B cell (primary cell): ENCODE data around the gene LZTS2. TPM values are rescaled to one million over a fixed set of nuclear protein-coding genes. Genes with fewer than 3 reads are reported as not detected.

Source experiments
- ATAC-seq: fragments of 200-7000 bp; cut with Tn5 transposase; one replicate; pipeline ENCODE4 v1.10.0; 2021; ENCODE audit warnings: low read depth, mild to moderate bottlenecking, moderate number of reproducible peaks, moderate library complexity
- CTCF ChIA-PET: fragments of 350-600 bp; sonication (Branson Sonifier 250); formaldehyde crosslinking; loops from one replicate; lab custom pipeline; 2021; ENCODE audit warnings: antibody characterized with exemption, inconsistent platforms; lab: Charles Lee
- POLR2A ChIA-PET: fragments of 350-600 bp; sonication (Branson Sonifier 250); formaldehyde crosslinking; loops from one replicate; lab custom pipeline; 2021; ENCODE audit warnings: antibody characterized with exemption; lab: Charles Lee
- DNase-seq: peaks from one replicate; pipeline ENCODE4 v3.0.0; 2013
- H2AFZ ChIP-seq: 2 replicates; pipeline ENCODE4 v1.6.1; 2012; ENCODE audit warnings: mild to moderate bottlenecking, low read depth, low read length; ENCODE audit not compliant: insufficient read depth, poor library complexity, severe bottlenecking
- H3K27ac ChIP-seq, 2 donors: 1 replicate in 1 of 2; 2 replicates in 1 of 2; pipeline ENCODE4 v1.5.1; 2012 to 2013; ENCODE audit warnings: low read length in 2 of 2, mild to moderate bottlenecking in 2 of 2, moderate library complexity in 1 of 2
- H3K27me3 ChIP-seq, 4 experiments: fragments of 200-600 bp in 1 of 4; sonication (generic) in 1 of 4; replicated peaks in 1 of 4; 1 replicate in 2 of 4; 2 replicates in 2 of 4; pipeline versions ENCODE4 v1.6.1 to v1.7.0; 2013 to 2016; ENCODE audit warnings: low read length in 3 of 4, mild to moderate bottlenecking in 2 of 4, mixed read lengths in 1 of 4, moderate library complexity in 1 of 4; ENCODE audit not compliant: insufficient read depth in 4 of 4, control insufficient read depth in 3 of 4; ENCODE audit errors: control extremely low read depth in 1 of 4
- H3K36me3 ChIP-seq, 2 experiments: replicated peaks in 1 of 2; 1 replicate in 1 of 2; 2 replicates in 1 of 2; pipeline versions ENCODE4 v1.6.1 to v1.7.1; 2013; ENCODE audit warnings: low read length in 1 of 2; ENCODE audit not compliant: insufficient read depth in 2 of 2, control insufficient read depth in 1 of 2; ENCODE audit errors: control extremely low read depth in 1 of 2, extremely low read depth in 1 of 2
- H3K4me1 ChIP-seq, 2 donors: fragments of 200-600 bp in 1 of 2; sonication (generic) in 1 of 2; 1 replicate in 1 of 2; 2 replicates in 1 of 2; pipeline versions ENCODE4 v1.5.1 to v1.6.1; 2013 to 2017; ENCODE audit warnings: low read length in 2 of 2; ENCODE audit not compliant: control insufficient read depth in 2 of 2, insufficient read depth in 2 of 2
- H3K4me2 ChIP-seq: replicated peaks from 2 replicates; pipeline ENCODE3; 2012; ENCODE audit warnings: mild to moderate bottlenecking, low read depth, low read length; ENCODE audit not compliant: poor library complexity, severe bottlenecking
- H3K4me3 ChIP-seq, 5 experiments: fragments of 200-600 bp in 1 of 5; sonication (generic) in 1 of 5; 1 replicate in 3 of 5; 2 replicates in 2 of 5; pipeline versions ENCODE4 v1.5.1 to v1.7.0; 2011 to 2016; ENCODE audit warnings: low read length in 4 of 5, mild to moderate bottlenecking in 4 of 5, low read depth in 2 of 5, control low read depth in 1 of 5, moderate library complexity in 1 of 5; ENCODE audit not compliant: insufficient read depth in 1 of 5; ENCODE audit errors: control extremely low read depth in 1 of 5, extremely low read depth in 1 of 5
- H3K79me2 ChIP-seq: fragments of 200-600 bp; sonication (generic); one replicate; pipeline ENCODE4 v1.6.0; 2016; ENCODE audit warnings: low read length; ENCODE audit not compliant: control insufficient read depth, insufficient read depth
- H3K9ac ChIP-seq: fragments of 200-600 bp; sonication (generic); 2 replicates; pipeline ENCODE4 v1.6.1; 2017; ENCODE audit warnings: mild to moderate bottlenecking, low read length, moderate library complexity
- H3K9me3 ChIP-seq, 3 donors: one replicate each; pipeline versions ENCODE4 v1.6.1 to v1.7.1; 2013; ENCODE audit warnings: low read length in 2 of 3; ENCODE audit not compliant: control insufficient read depth in 2 of 3, insufficient read depth in 1 of 3; ENCODE audit errors: control extremely low read depth in 1 of 3
- H4K20me1 ChIP-seq: 2 replicates; pipeline ENCODE4 v1.6.0; 2012; ENCODE audit warnings: mild to moderate bottlenecking, low read length; ENCODE audit not compliant: insufficient read depth, control insufficient read depth, poor library complexity, severe bottlenecking
- H3K27ac Mint-ChIP-seq: one replicate; pipeline ENCODE4 v1.8.0; 2021; ENCODE audit warnings: mixed read lengths
- H3K27me3 Mint-ChIP-seq: one replicate; pipeline ENCODE4 v1.8.0; 2021; ENCODE audit warnings: mixed read lengths
- H3K4me1 Mint-ChIP-seq: one replicate; pipeline ENCODE4 v1.8.0; 2021; ENCODE audit warnings: mixed read lengths
- H3K4me3 Mint-ChIP-seq: one replicate; pipeline ENCODE4 v1.8.0; 2021; ENCODE audit warnings: mixed read lengths
- H3K9me3 Mint-ChIP-seq: one replicate; pipeline ENCODE4 v1.8.0; 2022; ENCODE audit warnings: mixed read lengths; ENCODE audit not compliant: insufficient read depth
- EZH2 ChIP-seq: IDR thresholded peaks from 2 replicates; pipeline ENCODE4 v1.6.1; 2012; ENCODE audit warnings: borderline replicate concordance, low read depth, mild to moderate bottlenecking, moderate library complexity, low read length; ENCODE audit not compliant: insufficient read depth, poor library complexity, severe bottlenecking
- WGBS: methylation state at CpG from one replicate; pipeline ENCODE4 v1.1.5; 2013; ENCODE audit warnings: missing lambda C conversion rate; ENCODE audit not compliant: insufficient coverage; 5-methylcytosine and 5-hydroxymethylcytosine counted together
- intact Hi-C: fragments of 100-400 bp; cut with micrococcal nuclease; formaldehyde crosslinking; loops from one replicate; pipeline ENCODE4 v1.10.0; 2022
- polyA plus RNA-seq: library from polyadenylated mRNA; depleted of rRNA; stranded (reverse); fragments of >200 nt; gene quantifications from 2 replicates; pipeline ENCODE4 v1.2.3, GENCODE V29; 2012
- total RNA-seq, 2 donors: library from RNA; stranded (reverse); fragments of 120-200 nt in 1 of 2; gene quantifications; 1 replicate in 1 of 2; 2 replicates in 1 of 2; pipeline versions ENCODE4 v1.2.3 to v1.2.4, GENCODE V29; 2013 to 2022
- TF ChIP-seq, protein P1 (sequence below): fragments of 200-600 bp; IDR thresholded peaks from one replicate; pipeline ENCODE4 v1.8.0; 2022; ENCODE audit warnings: antibody characterized with exemption, mild to moderate bottlenecking

Gene LZTS2
- total and polyA plus RNA-seq, 2 donors (not counting 1 experiment from before 2014, with no cell fraction given) = 23.2 to 36.9 TPM

DNA sequence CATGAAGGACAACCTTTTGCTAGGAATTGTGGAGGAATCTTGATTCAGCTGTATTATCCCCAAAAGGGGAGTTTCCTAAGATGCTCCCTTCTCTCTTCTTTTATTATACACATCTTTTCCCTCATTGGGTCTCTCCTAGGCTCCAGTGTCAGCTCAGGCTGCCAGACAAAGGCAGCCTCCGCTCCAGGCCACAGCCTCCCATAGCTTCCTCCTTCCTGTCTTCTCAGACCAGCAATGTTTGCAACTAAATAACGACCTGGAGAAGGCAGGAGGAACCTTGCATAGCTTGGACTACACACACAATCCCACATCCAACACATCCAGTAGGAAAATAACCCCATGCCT lies 43.7 kb downstream of the LZTS2 start:
- Mint-ChIP-seq H3K4me3 (peak overlapping the region; percentile 100), H3K27ac (peak overlapping the region; percentile 90), H3K9me3 (no peaks in the 10 kb centered on the region), H3K4me1 (peaks cover 18% of the 10 kb centered on the region), H3K27me3 (peaks cover 24% of the 10 kb centered on the region)
- peak overlapping the region; percentile 92 for H2AFZ ChIP-seq
- 78% methylated on average over 1 of the region's 2 CpGs for WGBS
- H3K4me2 ChIP-seq = peak overlapping the region; percentile 78
- H3K36me3 ChIP-seq = no peaks in the 10 kb centered on the region
- peak overlapping the region; percentile 69 for H3K9ac ChIP-seq
- intact Hi-C loops = loop anchor here (5.0 kb wide), 1 partner anchor 309 kb away; the partner anchor contains the start of gene BTRC
- DNase-seq (no peak), ATAC-seq (no peak)
- peak overlapping the region in 1 of 2 donors; percentile 76 for H3K27ac ChIP-seq
- no peaks in the 10 kb centered on the region for H4K20me1 ChIP-seq
- ChIA-PET POLR2A (interaction anchor here (0.5 to 2.1 kb wide), 8 partner anchors 8 to 1673 kb away, joined by 3 to 20 read pairs (median 5); partner anchors contain the start of genes KAZALD1, PDZD7 and SFXN3), CTCF (interaction anchor here (0.6 to 7.8 kb wide), 13 partner anchors 9 to 98 kb away, joined by 3 to 306 read pairs (median 9); partner anchors contain the start of genes KAZALD1, PDZD7 and SFXN3)
- peaks cover 0 to 4% (median 0%) of the 10 kb centered on the region in 3 donors for H3K9me3 ChIP-seq
- TF ChIP-seq, protein P1, sequence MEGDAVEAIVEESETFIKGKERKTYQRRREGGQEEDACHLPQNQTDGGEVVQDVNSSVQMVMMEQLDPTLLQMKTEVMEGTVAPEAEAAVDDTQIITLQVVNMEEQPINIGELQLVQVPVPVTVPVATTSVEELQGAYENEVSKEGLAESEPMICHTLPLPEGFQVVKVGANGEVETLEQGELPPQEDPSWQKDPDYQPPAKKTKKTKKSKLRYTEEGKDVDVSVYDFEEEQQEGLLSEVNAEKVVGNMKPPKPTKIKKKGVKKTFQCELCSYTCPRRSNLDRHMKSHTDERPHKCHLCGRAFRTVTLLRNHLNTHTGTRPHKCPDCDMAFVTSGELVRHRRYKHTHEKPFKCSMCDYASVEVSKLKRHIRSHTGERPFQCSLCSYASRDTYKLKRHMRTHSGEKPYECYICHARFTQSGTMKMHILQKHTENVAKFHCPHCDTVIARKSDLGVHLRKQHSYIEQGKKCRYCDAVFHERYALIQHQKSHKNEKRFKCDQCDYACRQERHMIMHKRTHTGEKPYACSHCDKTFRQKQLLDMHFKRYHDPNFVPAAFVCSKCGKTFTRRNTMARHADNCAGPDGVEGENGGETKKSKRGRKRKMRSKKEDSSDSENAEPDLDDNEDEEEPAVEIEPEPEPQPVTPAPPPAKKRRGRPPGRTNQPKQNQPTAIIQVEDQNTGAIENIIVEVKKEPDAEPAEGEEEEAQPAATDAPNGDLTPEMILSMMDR = no peak
- TF ChIP-seq EZH2 = no peak
- peaks cover 6 to 15% of the 10 kb centered on the region in 2 donors for H3K4me1 ChIP-seq
- H3K79me2 ChIP-seq = no peaks in the 10 kb centered on the region
- H3K27me3 ChIP-seq = peaks cover 0 to 27% (median 9%) of the 10 kb centered on the region in 4 experiments
- peak overlapping the region; percentile 50 to 76 (median 68) for H3K4me3 ChIP-seq

DNA sequence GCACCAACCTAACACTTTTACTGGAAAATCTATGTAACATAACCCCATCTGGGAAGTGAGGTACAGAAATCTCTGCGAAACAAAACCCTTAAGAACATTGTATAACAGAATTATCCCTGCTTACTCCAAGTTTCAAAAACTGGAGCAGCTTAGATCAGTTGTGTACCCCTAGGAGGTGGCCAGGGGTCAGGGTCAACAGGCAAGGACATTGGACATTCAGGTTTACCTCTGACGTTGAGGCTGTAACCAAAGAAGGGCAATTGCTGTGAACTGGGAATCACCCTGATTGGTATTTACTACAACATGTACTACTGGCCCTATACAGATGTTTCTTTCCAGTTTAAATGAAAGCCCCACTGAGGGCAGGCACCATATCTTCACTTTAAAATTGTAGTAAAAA lies 44.5 kb downstream of the LZTS2 start:
- no peak overlapping the region for H3K4me3 ChIP-seq
- H3K27ac ChIP-seq = no peak overlapping the region
- no peak overlapping the region for H2AFZ ChIP-seq
- H3K4me1 ChIP-seq = peaks cover 6 to 15% of the 10 kb centered on the region in 2 donors
- no peaks in the 10 kb centered on the region for H3K79me2 ChIP-seq
- DNase-seq (no peak), ATAC-seq (no peak)
- peaks cover 24% of the 10 kb centered on the region for H3K4me1 Mint-ChIP-seq
- H4K20me1 ChIP-seq = no peaks in the 10 kb centered on the region
- no peaks in the 10 kb centered on the region for H3K36me3 ChIP-seq
- H3K27me3 ChIP-seq = peaks cover 0 to 34% (median 13%) of the 10 kb centered on the region in 4 experiments
- no peak overlapping the region for H3K27ac Mint-ChIP-seq
- H3K9me3 ChIP-seq = peaks cover 0 to 4% (median 0%) of the 10 kb centered on the region in 3 donors
- H3K9me3 Mint-ChIP-seq = no peaks in the 10 kb centered on the region
- POLR2A ChIA-PET = interaction anchor here (1.9 to 2.1 kb wide), 2 partner anchors 12 to 18 kb away, joined by 13 to 20 read pairs; partner anchors contain the start of genes KAZALD1, PDZD7 and SFXN3
- TF ChIP-seq, protein P1 = no peak
- no peak for TF ChIP-seq EZH2
- H3K4me2 ChIP-seq = no peak overlapping the region
- H3K27me3 Mint-ChIP-seq = peaks cover 32% of the 10 kb centered on the region
- H3K4me3 Mint-ChIP-seq = no peak overlapping the region
- CTCF ChIA-PET = interaction anchor here (0.6 to 7.8 kb wide), 10 partner anchors 9 to 97 kb away, joined by 3 to 306 read pairs (median 22); partner anchors contain the start of genes KAZALD1, PDZD7 and SFXN3
- H3K9ac ChIP-seq = no peak overlapping the region
- WGBS = 100% methylated on average over 1 of the region's 2 CpGs
- intact Hi-C loops = loop anchor here (5.0 kb wide), 1 partner anchor 308 kb away; the partner anchor contains the start of gene BTRC
